K562 (cell line): Measurements from ENCODE around the gene GTPBP6.

ENCODE experiments used
- CBX2 ChIP-seq: fragments of 200-600 bp; sonication (generic); IDR thresholded peaks from one replicate; pipeline ENCODE4 v1.6.1; 2012; ENCODE audit warnings: mild to moderate bottlenecking, low read length, inconsistent platforms; ENCODE audit not compliant: insufficient read depth, poor library complexity, severe bottlenecking
- KDM1A ChIP-seq, 2 experiments: fragments of 450-650 bp; IDR thresholded peaks; 2 replicates each; pipeline ENCODE4 v1.6.1; 2016; ENCODE audit warnings: mild to moderate bottlenecking in 2 of 2
- POLR2A ChIP-seq: fragments of 450-650 bp; conservative IDR thresholded peaks from 2 replicates; pipeline ENCODE4 v1.6.1; 2016
- TF ChIP-seq, protein P1 (sequence below): sonication (generic); formaldehyde crosslinking; IDR thresholded peaks from 2 replicates; pipeline ENCODE4 v1.9.0; 2022; ENCODE audit warnings: mild to moderate bottlenecking, missing genetic modification reagents

- TF ChIP-seq POLR2A: no peak
- TF ChIP-seq, protein P1, sequence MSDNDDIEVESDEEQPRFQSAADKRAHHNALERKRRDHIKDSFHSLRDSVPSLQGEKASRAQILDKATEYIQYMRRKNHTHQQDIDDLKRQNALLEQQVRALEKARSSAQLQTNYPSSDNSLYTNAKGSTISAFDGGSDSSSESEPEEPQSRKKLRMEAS (CRISPR knock-in tag): no peak
- TF ChIP-seq CBX2: no peak
- no peak for TF ChIP-seq KDM1A (IDR thresholded peaks at IDR 0.05)
These were observed 15.6 kb downstream of the GTPBP6 start for GRCh38 chrX:302975-303374.
